A673 (cell line): Measurements from ENCODE around the gene ZNF23. TPM values are rescaled to one million over a fixed set of nuclear protein-coding genes. Genes with fewer than 3 reads are reported as not detected.

ENCODE experiments used
- BruUV-seq: library from RNA; stranded (reverse); fragments of 400-500 nt; replicated peaks from 2 replicates; lab custom pipeline; 2021; lab: Mats Ljungman, UMichigan
- CTCF ChIA-PET: fragments of 300-600 bp; sonication (Branson Sonifier 250); formaldehyde crosslinking; loops from one replicate; lab custom pipeline; 2022; ENCODE audit warnings: antibody characterized with exemption; lab: Charles Lee
- POLR2A ChIA-PET: fragments of 300-600 bp; sonication (Branson Sonifier 250); formaldehyde crosslinking; loops from one replicate; lab custom pipeline; 2022; ENCODE audit warnings: antibody characterized with exemption; ENCODE audit not compliant: low non-redundant PET; lab: Charles Lee
- DNase-seq: peaks from one replicate; pipeline ENCODE4 v3.0.0-alpha.2; 2015; ENCODE audit warnings: low spot score
- H3K27ac ChIP-seq: fragments of 200-600 bp; sonication (generic); 2 replicates; pipeline ENCODE4 v1.5.1; 2016; ENCODE audit warnings: mixed run types, low read depth, mild to moderate bottlenecking, mixed read lengths, antibody characterized with exemption, low read length; ENCODE audit not compliant: poor library complexity, severe bottlenecking
- H3K27me3 ChIP-seq: fragments of 200-600 bp; sonication (generic); replicated peaks from 2 replicates; pipeline ENCODE4 v1.6.1; 2017; ENCODE audit warnings: mixed run types, low read depth, mild to moderate bottlenecking, mixed read lengths, antibody characterized with exemption, low read length; ENCODE audit not compliant: insufficient read depth, poor library complexity
- H3K36me3 ChIP-seq: fragments of 200-600 bp; sonication (generic); 2 replicates; pipeline ENCODE4 v1.6.1; 2016; ENCODE audit warnings: mixed run types, mild to moderate bottlenecking, mixed read lengths, antibody characterized with exemption, low read length; ENCODE audit not compliant: insufficient read depth, poor library complexity, severe bottlenecking
- H3K4me1 ChIP-seq: fragments of 200-600 bp; sonication (generic); 2 replicates; pipeline ENCODE4 v1.6.1; 2017; ENCODE audit warnings: mixed run types, mild to moderate bottlenecking, mixed read lengths, antibody characterized with exemption, low read length; ENCODE audit not compliant: insufficient read depth, poor library complexity, severe bottlenecking
- H3K4me3 ChIP-seq: fragments of 200-600 bp; sonication (generic); 2 replicates; pipeline ENCODE4 v1.5.1; 2016; ENCODE audit warnings: low read depth, mixed run types, mild to moderate bottlenecking, mixed read lengths, low read length; ENCODE audit not compliant: poor library complexity, severe bottlenecking
- H3K9me3 ChIP-seq: fragments of 200-600 bp; sonication (generic); 2 replicates; pipeline ENCODE4 v1.6.1; 2016; ENCODE audit warnings: mixed run types, low read depth, mild to moderate bottlenecking, mixed read lengths, antibody characterized with exemption, low read length; ENCODE audit not compliant: poor library complexity, severe bottlenecking
- CTCF ChIP-seq: fragments of 300-800, 200-600 bp; sonication (generic); conservative IDR thresholded peaks from 2 replicates; pipeline ENCODE4 v1.5.1; 2017; ENCODE audit warnings: low read depth, mild to moderate bottlenecking, antibody characterized with exemption, low read length, moderate library complexity, mixed read lengths
- EZH2 ChIP-seq: fragments of 200-600 bp; sonication (generic); IDR thresholded peaks from 2 replicates; pipeline ENCODE4 v1.6.1; 2017; ENCODE audit warnings: borderline replicate concordance, low read depth, mild to moderate bottlenecking, mixed read lengths, antibody characterized with exemption, low read length; ENCODE audit not compliant: poor library complexity, severe bottlenecking
- intact Hi-C: fragments of 100-400 bp; cut with micrococcal nuclease; formaldehyde crosslinking; loops from one replicate; pipeline ENCODE4 v1.10.0; 2022; ENCODE audit not compliant: unreplicated experiment
- total RNA-seq: library from RNA; stranded (reverse); gene quantifications from 2 replicates; pipeline ENCODE4 v1.2.3, GENCODE V29; 2021

The ZNF23 gene
- total RNA-seq, 1 experiment from 2014 or later = 10.2 TPM

GRCh38 chr16:71409011-71409775 is 52.9 kb downstream of the ZNF23 start:
- no peak for DNase-seq
- H3K27me3 ChIP-seq = peaks cover 52% of the 10 kb centered on the region
- H3K4me3 ChIP-seq = no peak overlapping the region
- no peaks in the 10 kb centered on the region for H3K4me1 ChIP-seq
- intact Hi-C loops = no loop called here
- ChIA-PET POLR2A (no interaction called here), CTCF (no interaction called here)
- no peaks in the 10 kb centered on the region for H3K9me3 ChIP-seq
- H3K27ac ChIP-seq = no peak overlapping the region
- TF ChIP-seq EZH2 = no peak
- no peak for TF ChIP-seq CTCF
- BruUV-seq = no TSS peak
- no peaks in the 10 kb centered on the region for H3K36me3 ChIP-seq

DNA sequence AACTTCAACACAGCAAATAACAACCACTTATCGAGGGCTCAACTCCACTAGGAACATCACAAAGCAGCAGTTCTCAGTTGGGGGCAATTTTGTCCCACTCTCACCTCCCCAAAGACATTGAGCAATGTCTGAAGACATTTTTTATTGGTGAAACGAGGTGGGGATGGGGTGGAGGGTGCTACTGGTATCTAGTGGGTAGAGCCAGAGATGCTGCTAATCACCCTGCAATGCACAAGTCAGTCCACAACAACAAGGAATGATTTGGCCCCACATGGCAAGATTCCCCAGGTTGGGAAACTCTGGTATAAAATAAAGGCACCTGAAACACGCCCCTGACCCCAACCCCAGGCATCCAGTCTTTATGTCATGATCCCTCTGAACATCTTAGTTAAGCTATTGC is 53.5 kb downstream of the ZNF23 start:
- H3K27ac ChIP-seq = no peak overlapping the region
- TF ChIP-seq EZH2 (no peak), CTCF (no peak)
- no peaks in the 10 kb centered on the region for H3K9me3 ChIP-seq
- no peak overlapping the region for H3K4me3 ChIP-seq
- ChIA-PET POLR2A (no interaction called here), CTCF (no interaction called here)
- H3K36me3 ChIP-seq = no peaks in the 10 kb centered on the region
- no TSS peak for BruUV-seq
- intact Hi-C loops = no loop called here
- peaks cover 52% of the 10 kb centered on the region for H3K27me3 ChIP-seq
- no peaks in the 10 kb centered on the region for H3K4me1 ChIP-seq
- no peak for DNase-seq

GRCh38 chr16:71407731-71408130 is 54.3 kb downstream of the ZNF23 start:
- BruUV-seq = no TSS peak
- Histone ChIP-seq H3K4me3 (no peak overlapping the region), H3K9me3 (no peaks in the 10 kb centered on the region), H3K36me3 (no peaks in the 10 kb centered on the region), H3K27me3 (peaks cover 53% of the 10 kb centered on the region), H3K27ac (no peak overlapping the region), H3K4me1 (no peaks in the 10 kb centered on the region)
- TF ChIP-seq EZH2 = no peak
- no peak for TF ChIP-seq CTCF
- ChIA-PET POLR2A (no interaction called here), CTCF (no interaction called here)
- no peak for DNase-seq
- intact Hi-C loops = no loop called here
